SKM-1 (cell line): ENCODE measurements around the gene GAK.
"Not testable (repeated sequence)": the region's sequence is repeated elsewhere in the genome, so short reads cannot be mapped to it uniquely, and the experiment has no call there.

Experiments
- DNase-seq: peaks from one replicate; lab custom pipeline; 2025; ENCODE audit not compliant: unreplicated experiment; lab: John Stamatoyannopoulos, UW

GAK gene

GRCh38 chr4:953574-953915 is 21.4 kb upstream of the GAK start:
- DNase-seq = no peak

- no peak for DNase-seq
These were observed 20.9 kb upstream of the GAK start for GRCh38 chr4:952881-953573.

GRCh38 chr4:951594-952468 is 19.7 kb upstream of the GAK start:
- DNase-seq = no peak

GRCh38 chr4:951186-951585 is 19.1 kb upstream of the GAK start:
- no peak for DNase-seq

- DNase-seq = no peak
These were observed 18.3 kb upstream of the GAK start for GRCh38 chr4:950136-951020.

GRCh38 chr4:949656-950055 is 17.5 kb upstream of the GAK start:
- DNase-seq = no peak

- DNase-seq = no peak
These were observed 16.8 kb upstream of the GAK start for GRCh38 chr4:948936-949300.

GRCh38 chr4:948101-948935 is 16.2 kb upstream of the GAK start:
- no peak for DNase-seq

- no peak for DNase-seq
These were observed 15.4 kb upstream of the GAK start for GRCh38 chr4:947491-947971.

GRCh38 chr4:946517-947471 is 14.7 kb upstream of the GAK start:
- no peak for DNase-seq

- no peak for DNase-seq
These were observed 14.0 kb upstream of the GAK start for GRCh38 chr4:946103-946450.

- no peak for DNase-seq
These were observed 13.4 kb upstream of the GAK start for GRCh38 chr4:945274-946102.

GRCh38 chr4:939508-939907 is 7.4 kb upstream of the GAK start:
- not testable (repeated sequence) for DNase-seq

- no peak for DNase-seq
These were observed 576 bp upstream of the GAK start for GRCh38 chr4:932713-933070.

GRCh38 chr4:931194-931959 is 739 bp downstream of the GAK start:
- DNase-seq = no peak

GRCh38 chr4:930827-931193 is 1.3 kb downstream of the GAK start:
- DNase-seq = no peak

GRCh38 chr4:930028-930551 is 2.0 kb downstream of the GAK start:
- DNase-seq = peak; percentile 73
